Adrenal gland (tissue), 5 donors: ENCODE results near the gene VWA1.

ENCODE experiments used
- POLR2A ChIP-seq, 2 donors: fragments of 450-650 bp; IDR thresholded peaks; one replicate each; pipeline ENCODE4 v1.6.1; 2017; ENCODE audit warnings: antibody characterized with exemption in 2 of 2, mild to moderate bottlenecking in 2 of 2, moderate library complexity in 1 of 2
- TF ChIP-seq, protein P1 (sequence below), 6 experiments: fragments of 450-650 bp in 4 of 6; fragments of 200-600 bp in 2 of 6; sonication (generic) in 1 of 6; IDR thresholded peaks; 1 replicate in 5 of 6; 2 replicates in 1 of 6; pipeline versions ENCODE4 v1.5.1 to v1.8.0; 2016 to 2021; ENCODE audit warnings: antibody characterized with exemption in 6 of 6, mild to moderate bottlenecking in 2 of 6, moderate library complexity in 1 of 6
- donor health status: DM: no; HTN: no; CAD: no.

GRCh38 chr1:1434131-1434823 is 1.2 kb upstream of the VWA1 start:
- TF ChIP-seq, protein P1, sequence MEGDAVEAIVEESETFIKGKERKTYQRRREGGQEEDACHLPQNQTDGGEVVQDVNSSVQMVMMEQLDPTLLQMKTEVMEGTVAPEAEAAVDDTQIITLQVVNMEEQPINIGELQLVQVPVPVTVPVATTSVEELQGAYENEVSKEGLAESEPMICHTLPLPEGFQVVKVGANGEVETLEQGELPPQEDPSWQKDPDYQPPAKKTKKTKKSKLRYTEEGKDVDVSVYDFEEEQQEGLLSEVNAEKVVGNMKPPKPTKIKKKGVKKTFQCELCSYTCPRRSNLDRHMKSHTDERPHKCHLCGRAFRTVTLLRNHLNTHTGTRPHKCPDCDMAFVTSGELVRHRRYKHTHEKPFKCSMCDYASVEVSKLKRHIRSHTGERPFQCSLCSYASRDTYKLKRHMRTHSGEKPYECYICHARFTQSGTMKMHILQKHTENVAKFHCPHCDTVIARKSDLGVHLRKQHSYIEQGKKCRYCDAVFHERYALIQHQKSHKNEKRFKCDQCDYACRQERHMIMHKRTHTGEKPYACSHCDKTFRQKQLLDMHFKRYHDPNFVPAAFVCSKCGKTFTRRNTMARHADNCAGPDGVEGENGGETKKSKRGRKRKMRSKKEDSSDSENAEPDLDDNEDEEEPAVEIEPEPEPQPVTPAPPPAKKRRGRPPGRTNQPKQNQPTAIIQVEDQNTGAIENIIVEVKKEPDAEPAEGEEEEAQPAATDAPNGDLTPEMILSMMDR (IDR thresholded peaks at IDR 0.05), result no peak
- TF ChIP-seq POLR2A (IDR thresholded peaks at IDR 0.05), result no peak
